GM19023 (cell line): ENCODE results near the gene FXYD7.

Source experiments
- ATAC-seq: cut with Tn5 transposase; IDR thresholded peaks from one replicate; pipeline ENCODE4 v1.9.1; 2021; ENCODE audit warnings: mild to moderate bottlenecking, moderate library complexity; ENCODE audit not compliant: unreplicated experiment

The FXYD7 gene

DNA sequence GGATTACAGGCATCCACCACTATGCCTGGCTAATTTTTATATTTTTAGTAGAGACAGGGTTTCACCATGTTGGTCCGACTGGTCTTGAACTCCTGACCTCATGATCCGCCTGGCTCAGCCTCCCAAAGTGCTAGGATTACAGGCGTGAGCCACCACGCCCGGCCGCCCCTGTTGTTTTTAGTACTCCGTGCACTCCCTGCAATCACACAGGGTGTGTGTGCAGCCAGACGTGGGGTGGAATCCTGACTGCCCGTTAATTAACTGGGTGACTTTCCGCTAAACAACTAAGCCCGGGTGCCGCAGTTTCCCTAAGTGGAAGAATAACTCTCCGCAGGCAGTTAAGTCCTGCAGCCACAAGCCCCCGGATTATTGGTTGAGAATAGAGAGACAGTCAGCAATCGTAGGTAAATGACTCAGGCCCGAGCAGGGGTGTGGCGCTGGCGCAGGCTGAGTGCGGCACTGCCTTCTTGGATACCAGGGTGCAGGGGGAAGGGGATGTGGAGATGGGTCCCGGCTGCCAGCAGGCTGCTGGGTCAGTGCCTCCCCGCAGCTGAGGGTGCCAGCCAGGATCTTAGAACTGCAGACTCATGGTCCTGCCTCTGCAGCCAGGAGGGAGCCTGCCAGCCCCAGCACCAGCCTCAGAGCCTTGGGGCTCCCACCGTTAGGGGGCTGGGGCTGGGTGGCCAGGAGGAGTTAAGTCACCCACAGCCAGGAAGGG lies 33.5 kb upstream of the FXYD7 start:
- no peak for ATAC-seq

DNA sequence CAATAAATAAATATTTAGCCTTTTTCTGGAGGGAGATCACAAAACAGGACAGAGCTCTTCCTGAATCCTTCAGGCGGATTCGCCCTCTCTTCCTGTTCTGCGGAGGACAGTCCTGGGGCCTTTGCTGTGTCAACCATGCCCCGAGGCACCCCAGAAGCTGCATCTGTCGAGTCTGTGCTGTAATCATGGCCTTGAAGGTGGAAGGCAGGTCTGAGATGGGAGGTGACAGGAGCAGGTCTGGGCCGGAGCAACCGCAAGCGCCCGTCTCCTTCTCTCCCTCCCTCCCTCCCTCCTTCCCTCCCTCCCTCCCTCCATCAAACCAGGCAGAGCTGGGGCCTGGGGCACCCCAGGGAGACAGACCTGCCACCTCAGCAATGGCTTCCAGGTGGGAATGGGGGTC lies 32.1 kb upstream of the FXYD7 start:
- no peak for ATAC-seq

DNA sequence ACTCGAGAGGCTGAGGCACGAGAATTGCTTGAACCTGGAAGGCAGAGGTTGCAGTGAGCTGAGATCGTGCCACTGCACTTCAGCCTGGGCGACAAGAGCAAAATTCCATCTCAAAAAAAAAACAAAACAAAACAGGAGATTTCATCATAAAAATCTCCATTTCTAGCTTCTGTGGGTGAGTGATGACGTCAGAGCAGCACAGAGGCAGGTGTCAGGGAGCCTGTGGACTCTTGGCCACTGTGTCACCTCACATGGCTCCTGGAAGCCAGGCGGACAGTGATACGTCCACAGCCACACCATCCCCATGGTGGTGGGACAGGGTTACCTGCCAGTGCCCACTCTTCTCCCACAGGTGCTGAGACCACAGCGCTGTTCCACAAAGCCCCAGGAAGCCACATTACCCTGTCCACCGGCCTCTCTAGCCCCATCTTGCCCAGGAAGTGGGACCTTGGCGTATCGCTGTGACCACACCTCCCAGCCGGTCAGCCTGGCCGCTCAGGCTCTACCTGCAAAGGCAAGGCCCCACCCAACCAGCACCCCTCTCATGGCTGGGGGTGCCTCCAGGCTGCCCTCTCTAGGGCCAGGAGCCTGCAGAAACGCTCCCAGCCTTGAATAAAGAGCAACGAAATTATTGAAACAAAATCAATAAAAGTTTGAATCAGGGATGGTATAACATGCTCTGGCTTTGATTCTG lies 29.9 kb upstream of the FXYD7 start:
- ATAC-seq, result no peak

DNA sequence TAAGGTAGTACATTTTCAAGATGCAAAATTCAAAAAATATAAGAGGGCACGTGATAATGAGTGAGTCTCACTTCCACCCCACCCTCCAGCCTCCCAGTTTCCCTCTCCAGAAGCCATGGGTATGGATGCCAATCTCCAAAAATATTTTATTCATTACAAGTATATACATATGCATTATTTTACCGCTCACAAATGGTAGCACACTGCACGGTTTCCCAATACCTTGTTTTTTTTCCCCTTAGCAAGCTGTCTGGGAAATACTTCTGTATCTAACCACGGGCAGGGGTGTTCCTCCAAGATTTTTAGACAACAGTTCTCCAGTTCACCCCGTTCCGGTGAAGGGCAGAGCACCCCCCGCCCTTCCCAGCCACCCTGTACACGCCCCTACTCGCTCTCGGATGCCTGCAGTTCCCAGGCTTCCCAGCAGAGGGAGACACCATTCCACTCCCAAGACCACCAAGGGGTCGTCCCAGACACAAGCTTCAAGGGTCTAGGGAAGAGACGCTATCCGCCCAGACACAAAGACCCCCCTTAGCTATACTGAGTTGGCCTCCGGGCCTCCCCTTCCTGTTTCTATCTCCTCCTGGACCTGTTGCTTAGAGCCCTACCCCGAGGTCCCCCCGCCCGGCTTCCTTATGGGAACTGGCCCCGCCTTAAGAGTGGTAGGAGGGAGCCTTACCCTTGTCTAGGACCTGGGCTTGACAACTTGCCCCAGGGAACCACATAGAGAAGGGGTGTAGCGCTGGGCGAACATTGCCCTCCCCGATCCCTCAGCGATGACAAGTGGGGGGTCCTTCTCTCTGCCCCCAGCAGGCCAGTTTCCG lies 28.5 kb upstream of the FXYD7 start:
- ATAC-seq, result no peak

DNA sequence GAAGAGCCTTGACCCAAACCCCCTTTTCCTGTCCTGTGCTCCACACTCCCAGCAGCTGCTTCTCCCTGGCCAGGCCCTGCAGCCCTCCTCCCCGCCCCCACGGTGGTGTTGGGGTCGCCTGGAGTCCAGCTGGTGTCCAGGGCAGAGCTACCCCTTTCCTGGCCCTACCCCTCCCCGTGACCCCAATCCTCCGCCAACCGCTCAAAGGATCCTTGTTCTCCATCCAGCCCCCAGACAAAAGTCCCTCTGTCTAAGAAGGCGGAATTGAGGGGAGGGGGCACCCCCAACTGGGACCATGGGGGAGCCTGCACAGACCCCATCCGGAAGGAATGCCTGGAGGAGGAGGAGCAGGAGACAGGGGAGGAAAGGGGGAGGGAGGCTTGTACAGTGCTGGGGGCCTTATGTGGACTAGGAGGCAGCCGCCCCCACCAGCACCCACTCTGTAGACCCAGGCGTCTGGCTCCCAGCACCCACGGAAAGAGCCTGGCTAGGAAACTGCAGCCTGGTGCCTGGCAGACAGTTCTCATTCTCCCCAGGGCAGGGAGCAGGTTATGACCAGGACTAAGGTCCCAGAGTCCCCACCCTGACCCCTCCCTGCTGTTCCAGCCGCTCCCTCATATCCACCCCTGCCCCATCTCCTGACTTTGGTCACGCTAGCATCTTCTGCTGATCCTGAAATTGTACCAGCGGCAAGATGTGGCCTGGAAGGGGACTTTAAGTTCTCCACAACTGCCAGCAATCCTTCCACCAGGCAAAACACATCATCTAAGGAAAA lies 27.7 kb upstream of the FXYD7 start, which contains the start of gene FXYD3:
Gene FXYD3 (plus strand): TSS at position 647 of the 775 bp plus-strand sequence. CDS start 3,554 bp downstream, outside the sequence.
- ATAC-seq, result no peak

DNA sequence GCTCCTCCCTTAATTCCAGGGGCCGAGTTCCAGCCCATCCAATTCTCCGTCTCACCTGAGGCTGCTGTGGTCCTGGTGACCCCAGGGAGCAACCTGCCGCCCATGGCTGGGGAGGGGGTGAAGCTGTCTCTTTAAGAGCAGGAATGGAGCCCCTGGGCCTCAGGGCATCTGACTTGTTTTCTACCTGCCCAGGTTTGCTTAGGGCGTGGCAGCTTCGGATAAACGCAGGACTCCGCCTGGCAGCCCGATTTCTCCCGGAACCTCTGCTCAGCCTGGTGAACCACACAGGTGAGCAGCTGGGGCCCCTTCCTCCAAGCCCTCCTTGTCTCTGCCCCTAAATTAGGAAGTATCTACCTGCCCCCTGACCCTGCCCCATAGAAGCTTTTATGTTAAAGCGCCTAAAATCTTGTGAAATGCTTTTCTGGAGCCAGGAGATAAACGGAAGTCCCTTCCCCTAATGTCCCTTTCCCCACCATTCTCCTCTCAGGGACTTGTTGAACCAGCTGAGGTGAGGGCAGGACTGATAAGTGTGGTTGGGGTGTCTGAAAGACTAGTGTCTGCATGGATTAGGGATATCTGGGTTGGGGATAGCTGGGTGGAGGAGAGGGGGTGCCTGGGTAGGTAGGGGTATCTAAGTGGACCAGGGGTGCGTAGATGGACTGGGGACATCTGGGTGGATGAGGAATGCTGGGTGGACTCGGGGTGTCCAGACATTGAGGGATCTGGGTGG lies 26.8 kb upstream of the FXYD7 start:
- no peak for ATAC-seq

DNA sequence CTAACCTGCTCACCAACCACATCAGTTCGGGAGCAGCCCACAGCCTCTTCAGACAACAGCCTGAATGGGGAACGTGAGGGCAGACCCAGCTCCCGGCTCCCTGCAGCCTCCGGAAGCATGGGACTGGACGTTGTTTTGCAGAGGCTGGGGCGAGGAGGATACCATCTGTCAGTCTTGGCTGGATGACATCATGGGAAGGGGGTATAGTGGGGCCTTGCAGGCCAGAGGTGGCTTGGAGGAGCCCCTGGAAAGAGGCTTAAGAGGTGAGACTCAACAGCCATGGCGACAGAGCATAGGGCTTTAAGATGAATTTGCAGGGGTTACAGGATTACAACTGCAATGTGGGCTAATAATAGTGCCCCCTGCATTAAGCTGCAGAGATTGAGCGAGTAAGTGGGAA lies 25.9 kb upstream of the FXYD7 start:
- no peak for ATAC-seq

DNA sequence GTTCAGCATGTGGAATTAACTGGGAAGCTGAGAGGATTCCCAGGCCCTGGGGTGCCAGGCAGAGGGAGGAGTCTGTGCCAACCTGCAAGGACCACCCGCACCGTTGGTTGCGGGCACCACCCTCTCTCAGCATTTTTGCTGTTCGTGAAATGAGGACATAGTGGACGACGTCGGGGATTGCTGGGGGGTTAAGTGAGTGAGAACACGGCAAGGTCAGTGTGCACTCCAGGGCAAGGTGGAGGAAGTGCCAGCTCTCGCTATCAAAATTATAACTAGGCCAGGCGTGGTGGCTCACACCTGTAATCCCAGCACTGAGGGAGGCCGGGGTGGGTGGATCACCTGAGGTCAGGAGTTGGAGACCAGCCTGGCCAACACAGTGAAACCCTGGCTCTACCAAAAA lies 25.3 kb upstream of the FXYD7 start:
- no peak for ATAC-seq

DNA sequence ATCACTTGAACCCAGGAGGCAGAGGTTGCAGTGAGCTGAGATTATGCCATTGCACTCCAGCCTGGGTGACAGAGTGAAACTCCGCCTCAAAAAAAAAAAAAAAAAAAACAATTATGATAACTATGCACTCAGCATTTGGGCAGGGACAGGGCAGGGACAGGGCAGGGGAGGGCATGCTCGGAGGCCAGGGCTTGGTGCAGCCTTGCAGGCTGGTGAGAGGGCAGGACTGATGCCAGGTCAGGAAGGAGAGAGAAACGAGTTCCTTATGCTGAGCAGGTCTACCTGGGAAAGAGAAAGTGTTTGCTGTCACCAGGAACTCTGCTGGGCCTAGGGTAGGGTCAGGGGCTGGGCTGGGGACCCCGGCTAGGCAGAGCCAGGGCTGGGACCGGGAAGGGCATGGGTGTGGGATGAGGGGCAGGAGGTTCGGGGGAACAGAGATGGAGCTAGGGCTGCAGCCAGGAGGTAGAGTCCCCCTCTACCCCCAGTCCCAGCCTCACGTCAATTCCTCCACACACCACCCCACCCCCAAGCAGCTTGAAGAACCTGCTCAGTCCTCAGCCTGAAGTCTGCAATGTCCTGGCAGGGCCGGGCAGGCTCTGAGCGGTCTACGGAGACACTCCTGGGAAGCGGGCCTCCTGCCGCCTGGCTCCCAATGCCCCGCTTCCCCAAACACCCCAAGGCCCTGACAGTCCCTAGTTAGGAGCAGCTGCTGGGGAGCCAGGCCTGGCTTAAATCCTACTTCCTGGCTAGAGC lies 24.6 kb upstream of the FXYD7 start:
- ATAC-seq, result no peak

DNA sequence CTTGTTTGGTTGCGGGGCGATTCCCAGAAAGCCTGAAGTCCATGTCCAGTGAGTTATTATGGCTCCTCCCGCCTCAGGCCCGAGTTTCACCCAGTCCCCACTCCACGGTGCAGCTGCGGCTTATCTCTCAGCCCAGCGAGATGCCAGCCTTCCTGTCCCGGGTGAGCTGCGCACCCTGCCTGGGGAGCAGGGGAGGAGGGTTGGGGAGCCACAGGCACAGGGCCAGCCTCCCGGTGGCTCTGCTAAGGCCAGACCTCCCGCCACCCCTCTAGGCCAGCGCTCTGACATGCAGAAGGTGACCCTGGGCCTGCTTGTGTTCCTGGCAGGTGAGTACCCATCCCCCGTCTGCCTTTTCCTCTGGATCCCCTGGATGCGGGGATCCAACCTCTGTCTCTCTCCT lies 24.0 kb upstream of the FXYD7 start:
- no peak for ATAC-seq

DNA sequence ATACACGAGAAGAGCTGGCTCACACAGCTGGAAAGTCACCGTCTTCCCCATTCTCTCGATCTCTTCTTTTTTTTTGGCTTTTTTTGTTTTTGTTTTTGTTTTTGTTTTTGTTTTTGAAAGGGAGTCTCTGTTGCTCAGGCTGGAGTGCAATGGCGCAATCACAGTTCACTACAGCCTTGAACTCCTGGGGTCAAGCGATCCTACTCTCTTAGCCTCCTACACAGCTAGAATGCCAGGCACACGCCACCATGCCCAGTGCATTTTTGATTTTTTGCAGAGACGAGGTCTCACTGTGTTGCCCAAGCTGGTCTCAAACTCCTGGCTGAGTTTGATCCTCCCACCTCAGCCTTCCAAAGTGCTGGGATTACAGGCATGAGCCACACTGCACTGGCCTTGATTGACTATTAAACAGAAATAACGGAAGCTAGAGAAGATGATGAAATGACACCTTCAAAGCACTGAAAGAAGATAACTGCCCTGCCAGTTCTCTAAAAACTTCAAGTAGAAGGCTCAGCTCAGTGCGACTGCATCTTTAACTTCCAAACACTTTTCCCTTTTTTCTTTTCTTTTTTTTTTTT lies 23.4 kb upstream of the FXYD7 start:
- ATAC-seq, result no peak

DNA sequence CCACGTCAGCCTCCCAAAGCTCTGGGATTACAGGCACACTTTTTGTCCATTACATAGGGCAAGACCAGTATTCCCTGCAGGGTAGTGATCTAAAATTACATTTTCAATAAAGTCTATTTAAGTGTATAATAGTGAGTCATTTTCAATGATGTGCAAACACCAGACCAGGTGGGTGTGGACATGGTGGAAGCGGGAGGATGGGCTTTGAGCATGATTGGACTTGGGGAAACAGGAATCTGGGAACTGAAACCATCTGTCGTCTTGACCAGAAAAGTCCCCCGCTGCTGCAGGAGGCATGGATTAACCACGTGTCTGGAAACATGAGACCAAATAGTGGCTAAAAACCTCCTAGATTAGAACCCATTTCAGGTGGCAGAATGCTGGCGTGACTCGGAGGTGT lies 22.6 kb upstream of the FXYD7 start:
- ATAC-seq, result no peak

DNA sequence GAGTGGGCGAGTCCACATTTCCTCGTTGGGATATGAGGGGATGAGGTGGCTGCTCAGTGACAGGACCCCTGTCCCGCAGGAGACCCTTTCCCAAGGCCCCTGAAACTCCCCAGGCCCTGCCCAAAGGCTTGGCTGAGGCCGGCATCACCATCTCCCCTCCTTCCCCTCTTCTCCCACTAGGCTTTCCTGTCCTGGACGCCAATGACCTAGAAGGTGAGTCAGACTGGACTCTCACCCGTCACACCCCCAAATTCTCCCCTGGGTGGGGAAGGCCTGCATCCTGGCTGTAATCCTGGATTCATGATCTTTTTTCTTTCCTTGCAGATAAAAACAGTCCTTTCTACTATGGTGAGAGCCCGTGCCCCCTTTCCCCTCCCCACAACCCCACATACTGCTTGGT lies 22.2 kb upstream of the FXYD7 start:
- no peak for ATAC-seq

DNA sequence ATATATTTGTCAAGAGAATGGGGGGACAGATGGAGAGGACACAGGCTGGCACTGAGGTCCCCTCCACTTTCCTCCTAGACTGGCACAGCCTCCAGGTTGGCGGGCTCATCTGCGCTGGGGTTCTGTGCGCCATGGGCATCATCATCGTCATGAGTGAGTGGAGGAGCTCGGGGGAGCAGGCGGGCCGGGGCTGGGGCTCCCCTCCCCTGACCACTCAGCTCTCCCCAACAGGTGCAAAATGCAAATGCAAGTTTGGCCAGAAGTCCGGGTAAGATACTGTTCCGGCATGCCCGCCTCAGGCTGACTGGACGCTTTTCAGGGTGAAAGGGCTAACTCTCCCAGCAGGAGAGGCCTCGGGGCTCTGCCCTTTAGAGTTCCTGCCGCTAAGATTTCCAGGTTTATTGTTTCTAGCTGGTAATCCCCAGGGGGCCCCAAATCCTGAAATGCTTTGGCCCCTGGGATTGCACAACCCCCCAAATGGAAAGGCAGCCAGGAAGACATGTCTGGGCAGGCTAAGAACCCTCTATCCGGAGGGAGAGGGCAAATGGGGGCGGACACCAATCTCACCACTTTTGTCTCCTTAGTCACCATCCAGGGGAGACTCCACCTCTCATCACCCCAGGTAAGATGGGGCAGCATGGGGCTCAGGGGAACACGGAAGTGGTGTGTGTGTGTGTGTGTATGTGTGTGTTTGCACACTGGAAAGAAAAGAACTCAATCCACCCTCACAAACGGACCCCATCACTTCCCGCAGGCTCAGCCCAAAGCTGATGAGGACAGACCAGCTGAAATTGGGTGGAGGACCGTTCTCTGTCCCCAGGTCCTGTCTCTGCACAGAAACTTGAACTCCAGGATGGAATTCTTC lies 20.1 kb upstream of the FXYD7 start:
- ATAC-seq, result no peak

DNA sequence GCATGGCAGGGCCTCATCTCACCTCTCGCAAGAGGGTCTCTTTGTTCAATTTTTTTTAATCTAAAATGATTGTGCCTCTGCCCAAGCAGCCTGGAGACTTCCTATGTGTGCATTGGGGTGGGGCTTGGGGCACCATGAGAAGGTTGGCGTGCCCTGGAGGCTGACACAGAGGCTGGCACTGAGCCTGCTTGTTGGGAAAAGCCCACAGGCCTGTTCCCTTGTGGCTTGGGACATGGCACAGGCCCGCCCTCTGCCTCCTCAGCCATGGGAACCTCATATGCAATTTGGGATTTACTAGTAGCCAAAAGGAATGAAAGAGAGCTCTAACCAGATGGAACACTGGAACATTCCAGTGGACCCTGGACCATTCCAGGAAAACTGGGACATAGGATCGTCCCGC lies 19.5 kb upstream of the FXYD7 start:
- no peak for ATAC-seq

DNA sequence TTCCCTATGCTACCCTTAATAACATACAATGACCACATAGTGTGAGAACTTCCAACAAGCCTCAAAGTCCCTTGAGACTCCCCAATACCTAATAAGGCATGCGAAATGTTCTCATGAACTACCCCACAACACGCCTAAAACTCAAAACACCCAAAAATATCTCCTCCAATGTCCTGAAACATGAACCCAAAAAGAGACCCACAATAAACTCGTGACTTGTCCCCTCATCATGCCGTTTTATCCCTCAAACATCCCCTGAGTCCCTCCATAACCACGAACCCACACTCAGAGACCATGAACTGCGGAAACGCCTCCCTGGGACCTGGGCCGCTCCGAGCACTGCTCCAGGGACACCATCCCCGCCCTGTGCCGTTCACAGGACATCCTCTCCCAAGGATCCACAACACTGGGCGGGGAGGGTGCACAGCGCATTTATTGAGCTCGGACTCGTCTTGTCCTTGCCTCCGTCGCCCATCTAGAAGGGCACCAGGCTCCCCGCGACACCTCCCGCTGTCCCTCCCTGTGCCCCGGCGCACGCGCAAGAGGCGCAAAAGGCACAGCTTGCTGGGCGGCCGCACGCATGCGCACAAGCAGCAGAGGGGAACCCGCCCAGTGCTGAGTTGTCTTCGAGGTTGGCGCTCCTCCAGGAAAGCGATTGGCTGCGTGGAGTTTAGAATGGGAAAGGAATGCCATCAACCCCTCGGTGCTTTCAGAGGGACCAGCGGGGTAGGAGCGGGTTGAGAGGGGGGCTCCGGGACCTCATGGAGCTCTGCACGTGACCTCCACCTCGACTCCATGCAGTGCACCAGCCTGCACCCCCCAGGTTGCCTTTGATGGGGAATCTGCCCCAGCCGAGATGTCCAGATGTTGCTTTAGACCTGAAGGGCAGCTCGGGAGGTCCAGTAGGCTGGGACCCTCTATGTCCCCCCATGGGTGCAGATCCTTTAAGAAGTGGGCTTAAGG lies 18.7 kb upstream of the FXYD7 start:
- ATAC-seq, result peak; percentile 83

DNA sequence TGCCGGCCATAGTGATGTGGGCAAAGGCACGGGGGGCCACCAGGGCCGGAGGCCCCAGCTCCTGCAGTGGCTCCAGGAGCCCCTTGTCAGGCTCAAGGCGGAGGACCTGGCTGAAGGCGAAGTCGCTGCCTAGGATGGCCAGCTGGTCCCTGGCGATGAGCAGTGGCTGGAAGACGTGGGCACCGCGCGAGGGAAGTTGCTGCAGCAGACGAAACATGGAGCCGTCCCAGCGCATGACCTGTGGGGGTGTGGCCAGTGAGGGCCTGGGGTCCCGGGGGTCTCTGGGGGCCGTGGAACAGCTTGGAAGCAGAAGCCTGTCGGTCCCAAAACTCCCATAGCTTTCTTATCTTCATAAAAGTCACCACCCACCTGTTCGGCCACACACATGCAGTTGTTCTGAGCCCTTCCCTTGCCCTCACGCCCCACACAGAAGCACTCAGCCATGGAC lies 17.8 kb upstream of the FXYD7 start:
- no peak for ATAC-seq
